NOMO-1 (cell line): ENCODE results near the gene HYI.

Experiments
- DNase-seq, 2 experiments: peaks; one replicate each; lab custom pipeline; 2025; ENCODE audit not compliant: unreplicated experiment in 2 of 2; lab: John Stamatoyannopoulos, UW

Gene HYI

DNA sequence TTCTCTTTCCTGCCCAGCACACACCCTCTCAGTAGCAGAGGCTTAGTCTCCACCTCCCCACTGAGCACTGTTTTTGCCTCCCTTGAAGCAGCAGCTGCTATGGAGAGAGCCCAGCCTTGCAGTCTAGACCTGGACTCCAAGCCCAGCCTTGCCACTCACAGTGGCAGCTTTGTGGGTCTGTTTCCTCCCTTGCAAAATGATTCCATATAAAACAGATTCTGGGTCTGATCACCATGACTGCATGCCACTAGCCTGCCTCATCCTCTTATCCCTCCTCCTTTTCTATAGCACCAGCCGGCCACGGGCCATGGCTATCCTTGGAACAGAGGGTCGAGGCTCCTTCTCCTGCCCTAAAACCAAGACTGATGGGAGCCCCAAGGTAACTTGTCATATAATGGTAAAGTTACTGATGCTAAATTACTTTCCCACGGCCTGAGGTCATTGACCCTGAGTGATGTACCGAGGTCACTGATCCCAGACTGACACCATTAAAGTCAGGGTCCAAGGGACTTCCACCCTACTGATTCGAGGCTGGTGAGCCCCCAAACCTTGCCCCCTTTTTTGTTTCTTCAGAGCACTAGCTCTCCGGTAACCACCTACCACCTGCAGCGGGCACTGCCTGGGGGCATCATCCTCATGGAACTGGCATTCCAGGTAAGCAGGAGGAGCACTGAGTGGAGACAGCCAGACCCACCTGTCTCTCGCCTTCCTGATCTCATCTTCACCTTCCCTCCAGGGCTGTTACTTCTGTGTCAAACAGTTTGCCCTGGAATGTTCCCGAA, 7.9 kb downstream of the HYI start:
- no peak for DNase-seq

DNA sequence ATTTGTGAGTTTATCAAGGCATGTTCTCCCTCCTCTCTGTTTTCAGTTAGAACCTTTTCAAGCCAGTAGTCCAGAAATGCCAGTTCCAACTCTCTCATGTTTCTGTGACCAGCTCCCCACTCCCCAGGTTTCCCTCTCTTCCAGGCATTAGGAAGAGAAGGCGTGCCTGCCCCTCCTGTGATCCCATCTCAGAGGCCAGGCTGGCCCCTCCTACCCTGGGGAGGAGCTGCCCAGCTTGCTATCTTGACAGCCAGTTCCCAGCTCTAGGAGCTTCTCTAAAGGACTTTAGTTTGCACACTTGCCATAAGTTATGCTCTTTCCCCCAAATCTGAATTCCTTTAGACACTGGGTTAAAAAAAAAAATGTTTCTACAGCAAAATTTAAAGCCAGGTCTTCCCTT, 8.9 kb downstream of the HYI start:
- DNase-seq, result no peak

DNA sequence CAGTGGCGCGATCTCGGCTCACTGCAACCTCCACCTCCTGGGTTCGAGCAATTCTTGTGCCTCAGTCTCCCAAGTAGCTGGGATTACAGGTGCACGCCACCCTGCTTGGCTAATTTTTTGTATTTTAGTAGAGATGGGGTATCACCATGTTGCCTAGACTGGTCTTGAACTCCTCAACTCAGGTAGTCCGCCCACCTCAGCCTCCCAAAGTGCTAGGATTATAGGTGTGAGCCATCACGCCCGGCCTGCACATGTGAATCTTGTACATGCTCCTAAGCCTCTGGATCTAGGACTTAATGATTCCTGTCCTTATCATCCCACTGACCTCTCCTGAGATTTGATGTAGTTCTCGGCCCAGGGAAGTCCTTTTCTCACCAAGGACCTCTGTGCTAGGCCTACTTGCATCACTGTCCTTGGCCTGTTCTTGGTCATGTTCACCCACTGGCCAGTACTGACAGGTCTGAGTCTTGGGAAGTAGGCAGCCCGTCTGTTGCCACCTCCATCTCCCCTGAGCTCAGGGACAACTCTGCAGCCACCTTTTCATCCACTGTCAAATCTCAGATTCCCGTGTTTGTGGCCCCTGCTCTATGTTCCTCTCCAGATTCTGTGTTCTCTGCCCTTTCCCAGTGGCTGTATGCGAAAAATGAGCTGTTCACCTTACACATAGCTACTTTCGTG, 9.4 kb downstream of the HYI start:
- DNase-seq, result no peak

DNA sequence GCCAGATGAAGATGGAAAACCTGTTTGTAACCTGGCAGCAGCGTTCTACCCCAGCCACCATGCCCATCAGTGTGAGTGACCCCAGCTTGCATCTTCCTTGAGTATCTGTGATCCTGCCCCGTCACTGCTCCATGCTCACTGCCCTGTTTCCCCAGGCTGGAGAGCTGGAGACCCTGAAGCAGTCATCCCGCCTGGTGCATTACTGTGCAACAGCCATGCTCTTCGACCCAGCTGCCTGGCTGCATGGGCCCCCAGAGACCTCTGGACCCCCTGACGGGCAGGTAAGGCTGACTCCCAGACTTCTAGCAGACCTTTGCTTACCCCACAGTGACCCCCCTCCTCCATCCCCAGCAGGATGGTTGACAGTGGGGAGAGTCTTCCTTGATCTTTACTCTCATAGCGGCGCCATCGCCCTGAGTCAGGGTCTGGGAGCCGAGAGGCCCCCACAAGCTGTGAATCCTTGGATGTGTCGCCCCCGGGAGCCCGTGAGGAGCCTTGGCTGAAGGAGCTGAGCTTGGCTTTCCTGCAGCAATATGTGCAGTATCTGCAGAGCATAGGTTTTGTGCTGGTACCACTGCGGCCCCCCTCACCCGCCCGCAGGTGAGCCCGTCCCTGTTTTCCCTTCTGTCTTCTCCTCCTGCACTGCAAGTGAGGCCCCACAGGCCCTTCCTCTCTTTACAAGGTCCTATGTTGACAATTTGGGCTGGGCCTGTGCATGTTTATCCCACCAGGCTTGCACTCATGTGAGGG, 10.4 kb downstream of the HYI start:
- no peak for DNase-seq

DNA sequence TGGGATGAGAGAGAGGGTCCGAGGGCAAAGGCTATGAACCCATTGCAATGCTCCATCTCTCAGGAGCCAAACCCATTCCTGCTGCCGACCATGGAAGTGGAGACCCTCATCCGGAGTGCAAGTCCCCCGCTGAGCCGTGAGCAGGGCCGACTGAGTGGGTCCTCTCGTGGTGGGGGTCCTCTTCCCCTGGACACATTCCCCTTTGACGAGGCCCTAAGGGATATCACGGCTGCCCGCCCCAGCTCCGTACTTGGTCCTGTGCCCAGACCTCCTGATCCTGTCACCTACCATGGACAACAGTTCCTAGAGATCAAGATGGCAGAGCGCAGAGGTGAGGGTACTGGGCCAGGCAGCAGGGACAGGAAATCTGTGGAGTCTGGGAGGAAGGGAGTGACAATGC, 11.0 kb downstream of the HYI start:
- DNase-seq, result no peak

DNA sequence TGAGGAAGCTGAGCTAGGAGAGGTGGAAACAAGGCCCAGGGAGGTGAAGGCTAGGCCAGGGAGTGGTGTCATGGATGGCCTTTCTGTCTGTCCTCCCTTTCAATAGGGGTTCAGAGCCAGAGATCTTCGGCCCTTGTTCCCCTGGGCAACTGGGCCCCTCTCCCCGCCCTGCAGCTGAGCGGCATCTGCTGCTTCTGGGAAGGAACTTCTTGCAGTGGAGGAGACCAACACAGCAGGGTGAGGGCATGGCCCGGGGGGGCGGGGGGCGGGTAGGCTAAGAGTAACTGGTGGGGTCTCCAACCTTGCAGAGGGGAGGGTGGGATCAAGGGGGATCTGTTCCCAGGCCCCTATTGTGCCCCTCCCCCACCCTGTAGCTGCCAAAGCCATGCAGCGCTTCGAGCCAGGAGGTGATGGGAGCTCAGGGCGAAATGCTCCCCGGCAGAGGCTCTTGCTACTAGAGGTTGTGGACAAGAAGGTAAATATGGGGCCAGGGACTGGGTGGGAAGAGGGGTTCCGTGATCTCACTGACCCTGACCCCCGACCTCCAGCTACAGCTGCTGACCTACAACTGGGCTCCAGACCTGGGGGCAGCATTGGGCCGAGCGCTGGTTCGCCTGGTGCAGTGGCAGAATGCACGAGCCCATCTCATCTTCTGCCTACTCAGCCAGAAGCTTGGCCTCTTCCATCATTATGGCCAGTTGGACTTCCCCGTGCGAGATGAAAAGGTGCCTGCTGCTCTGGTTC, 11.7 kb downstream of the HYI start:
- DNase-seq, result no peak

DNA sequence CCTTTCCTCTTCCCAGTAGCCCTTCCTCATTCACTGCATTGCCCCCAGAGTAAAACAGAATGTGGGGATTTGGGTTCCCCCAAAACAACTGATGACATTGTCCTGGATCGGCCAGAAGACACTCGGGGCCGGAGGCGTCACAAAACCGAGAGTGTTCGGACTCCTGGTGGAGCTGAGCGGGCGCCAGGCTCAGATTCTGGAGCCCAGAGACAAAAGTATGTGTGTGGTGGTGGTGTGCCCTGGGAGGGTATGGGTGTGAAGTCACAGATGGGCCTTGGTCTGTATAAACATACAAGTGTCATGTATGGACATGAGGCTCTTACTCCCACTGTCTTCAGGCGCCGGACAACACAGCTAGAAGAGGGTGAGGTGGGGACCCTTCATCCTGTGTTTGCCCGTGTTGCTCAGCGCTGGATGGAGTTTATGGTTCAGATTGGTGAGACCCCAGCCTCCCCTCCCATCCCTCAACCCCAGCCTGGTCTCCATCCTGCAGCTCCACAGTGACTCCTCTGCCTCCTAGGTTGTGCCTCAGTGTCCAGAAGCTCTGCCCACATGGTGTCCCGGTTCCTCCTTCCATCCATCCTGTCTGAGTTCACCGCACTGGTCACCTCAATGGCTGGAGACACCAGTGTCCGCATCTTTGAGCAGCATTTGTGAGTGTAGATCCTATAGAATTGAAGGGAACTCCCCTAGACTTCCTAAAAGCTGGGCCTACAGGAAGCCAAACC, 12.4 kb downstream of the HYI start:
- no peak for DNase-seq

DNA sequence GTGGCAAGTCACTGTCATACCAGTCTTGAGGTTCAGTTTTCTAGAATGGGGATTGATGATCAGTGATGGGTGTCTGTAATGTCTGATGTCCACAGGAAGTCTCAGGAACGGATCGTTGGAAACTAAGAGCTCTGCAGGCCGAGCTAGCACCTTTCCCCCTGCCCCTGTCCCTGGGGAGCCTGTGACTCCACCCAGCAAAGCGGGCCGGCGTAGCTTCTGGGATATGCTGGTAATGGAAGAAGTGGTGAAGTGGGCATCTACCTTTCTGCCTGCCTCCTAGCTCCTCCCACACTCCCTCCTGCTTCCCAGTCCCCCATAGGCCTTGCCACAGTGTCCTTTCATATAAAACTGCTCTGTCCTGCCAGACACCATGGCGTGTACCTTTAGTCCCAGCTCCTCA, 13.4 kb downstream of the HYI start:
- no peak for DNase-seq

DNA sequence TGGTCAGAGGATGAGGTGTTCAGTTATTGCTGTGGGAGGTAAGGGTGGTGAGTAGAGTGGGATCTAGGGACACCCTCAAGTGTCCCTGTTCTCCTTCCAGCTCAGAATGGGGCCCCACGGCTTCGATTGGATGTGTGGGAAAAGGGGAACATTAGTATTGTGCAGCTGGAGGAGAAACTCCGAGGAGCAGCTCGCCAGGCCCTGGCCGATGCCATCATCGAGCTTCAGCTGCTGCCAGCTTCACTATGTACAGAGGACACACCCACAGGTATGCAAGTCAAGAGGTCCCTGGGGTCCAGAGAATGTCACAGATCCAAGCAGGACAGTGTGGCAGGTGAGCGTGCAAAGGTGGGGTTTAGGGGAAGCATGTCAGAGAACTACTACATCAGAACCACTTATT, 13.9 kb downstream of the HYI start:
- DNase-seq, result no peak

DNA sequence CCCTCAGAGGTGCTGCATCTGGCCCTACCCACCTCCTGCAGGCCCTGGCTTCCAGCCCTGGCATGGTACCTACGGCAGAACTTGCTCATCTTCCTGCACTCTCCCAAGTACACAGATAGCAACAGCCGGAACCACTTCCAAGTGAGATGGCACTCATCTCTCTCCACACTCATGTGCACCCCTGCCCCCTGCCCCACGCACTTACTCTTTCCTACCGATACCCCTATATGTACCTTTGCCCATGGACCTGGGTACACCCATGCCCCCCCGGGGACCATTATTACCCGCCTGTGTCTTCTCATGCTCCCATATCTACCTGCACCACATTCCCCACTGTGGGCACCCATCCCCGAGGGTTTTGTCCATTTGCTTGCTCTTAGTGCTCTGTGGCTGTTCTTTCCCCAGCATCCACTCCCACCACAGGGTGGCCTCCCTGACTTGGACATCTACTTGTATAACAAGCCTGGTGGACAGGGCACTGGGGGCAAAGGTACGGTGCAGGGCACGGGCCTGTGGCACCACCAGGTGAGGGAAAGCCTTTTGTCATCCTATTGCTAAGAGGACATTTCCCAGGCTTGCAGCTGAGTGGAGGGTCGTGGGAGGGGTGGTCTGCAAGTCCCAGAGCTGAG, 14.7 kb downstream of the HYI start:
- DNase-seq, result no peak

DNA sequence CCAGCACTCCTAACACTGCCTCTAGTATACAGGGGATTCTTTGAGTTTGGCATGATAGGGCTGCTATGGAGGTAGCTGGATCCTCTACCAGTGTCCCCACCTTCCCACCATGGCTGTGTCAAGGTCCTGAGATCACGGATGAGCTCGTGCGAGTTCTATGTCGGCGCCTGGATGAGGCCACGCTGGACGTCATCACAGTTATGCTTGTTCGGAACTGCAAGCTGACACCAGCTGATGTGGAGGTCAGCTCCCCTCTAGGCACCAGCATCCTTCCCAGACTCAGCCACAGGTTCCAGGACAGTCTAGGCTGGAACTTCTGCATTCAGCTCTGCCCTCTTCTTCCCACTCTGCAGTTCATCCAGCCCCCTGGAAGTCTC, 15.2 kb downstream of the HYI start:
- DNase-seq, result no peak

DNA sequence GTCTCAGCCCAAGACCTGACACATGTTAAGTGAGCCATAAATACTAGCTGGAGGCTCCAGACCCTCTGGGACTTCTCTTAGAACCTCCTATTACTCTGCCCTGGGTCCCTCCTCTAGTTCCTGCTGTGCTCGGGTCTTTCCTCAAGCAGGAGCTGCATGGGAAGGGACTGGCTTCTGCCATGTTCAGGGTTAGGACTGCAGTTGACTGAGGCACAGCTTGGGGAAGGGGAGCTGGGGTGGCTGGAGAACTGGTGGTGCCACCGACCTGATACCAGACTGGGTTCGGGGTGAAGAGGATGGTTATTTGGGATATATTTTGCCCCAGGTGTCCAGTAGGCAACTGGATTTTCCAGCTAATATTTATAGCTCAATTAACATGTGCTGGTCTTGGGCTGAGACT, 15.7 kb downstream of the HYI start:
- no peak for DNase-seq

DNA sequence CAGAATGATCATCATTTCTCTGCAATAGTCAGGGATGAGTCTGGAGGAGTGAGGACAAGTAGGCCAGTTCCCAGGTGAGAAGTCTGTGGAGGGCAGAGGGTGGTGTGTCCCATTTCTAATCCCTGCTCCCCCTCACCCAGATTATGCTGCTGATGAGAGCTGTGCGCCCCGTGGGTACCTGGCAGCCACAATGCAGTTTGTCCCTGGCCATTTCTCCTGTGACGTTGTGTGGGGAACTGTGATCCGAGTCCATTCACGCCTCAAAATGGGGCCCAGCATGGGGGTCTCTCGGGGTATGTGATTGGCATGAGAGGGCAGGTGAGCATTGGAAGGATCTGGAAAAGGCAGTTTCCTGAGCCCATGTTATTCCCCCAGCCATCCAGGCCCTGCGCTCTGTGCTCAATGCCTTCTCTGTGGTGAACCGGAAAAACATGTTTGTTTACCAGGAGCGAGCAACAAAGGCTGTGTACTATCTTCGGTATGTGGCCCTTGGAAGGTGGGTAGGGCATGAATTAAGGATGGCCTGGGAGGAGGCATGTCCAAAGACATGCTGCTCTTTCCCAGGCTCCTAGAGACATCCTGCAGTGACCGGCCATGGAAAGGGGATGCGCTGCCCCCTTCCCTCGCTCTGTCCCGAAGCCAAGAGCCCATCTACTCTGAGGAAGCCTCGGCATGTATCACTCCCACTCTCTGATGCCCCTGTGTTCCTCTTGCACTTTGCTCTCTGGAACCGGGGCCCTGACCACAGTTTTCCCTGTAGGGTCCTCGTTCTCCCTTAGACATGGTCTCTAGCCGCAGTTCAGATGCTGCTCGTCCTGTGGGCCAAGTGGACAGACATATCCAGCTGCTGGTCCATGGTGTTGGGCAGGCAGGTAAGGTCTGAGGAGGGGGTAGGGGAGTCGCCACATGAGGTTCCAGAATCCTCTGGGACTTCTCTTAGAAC, 16.4 kb downstream of the HYI start:
- DNase-seq, result no peak

DNA sequence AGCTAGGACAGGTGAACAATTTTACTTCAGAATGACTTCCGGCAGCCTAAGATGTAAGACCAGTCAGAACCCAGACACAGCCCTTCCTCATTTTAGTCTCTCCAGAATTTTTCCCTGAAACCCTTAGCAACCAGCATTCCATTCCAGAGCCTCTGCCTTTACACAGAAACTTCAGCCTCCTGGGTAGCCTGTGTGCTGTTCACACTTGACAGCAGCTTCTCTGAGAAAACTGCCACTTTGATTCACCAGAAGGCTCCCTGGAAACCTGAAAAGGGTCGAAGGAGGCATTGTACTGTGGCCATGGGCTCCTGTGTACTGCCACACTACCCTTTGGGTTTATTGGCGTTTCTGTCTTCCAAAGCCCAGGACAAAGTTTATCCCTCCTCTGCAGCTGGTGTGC, 17.4 kb downstream of the HYI start:
- DNase-seq, result no peak

DNA sequence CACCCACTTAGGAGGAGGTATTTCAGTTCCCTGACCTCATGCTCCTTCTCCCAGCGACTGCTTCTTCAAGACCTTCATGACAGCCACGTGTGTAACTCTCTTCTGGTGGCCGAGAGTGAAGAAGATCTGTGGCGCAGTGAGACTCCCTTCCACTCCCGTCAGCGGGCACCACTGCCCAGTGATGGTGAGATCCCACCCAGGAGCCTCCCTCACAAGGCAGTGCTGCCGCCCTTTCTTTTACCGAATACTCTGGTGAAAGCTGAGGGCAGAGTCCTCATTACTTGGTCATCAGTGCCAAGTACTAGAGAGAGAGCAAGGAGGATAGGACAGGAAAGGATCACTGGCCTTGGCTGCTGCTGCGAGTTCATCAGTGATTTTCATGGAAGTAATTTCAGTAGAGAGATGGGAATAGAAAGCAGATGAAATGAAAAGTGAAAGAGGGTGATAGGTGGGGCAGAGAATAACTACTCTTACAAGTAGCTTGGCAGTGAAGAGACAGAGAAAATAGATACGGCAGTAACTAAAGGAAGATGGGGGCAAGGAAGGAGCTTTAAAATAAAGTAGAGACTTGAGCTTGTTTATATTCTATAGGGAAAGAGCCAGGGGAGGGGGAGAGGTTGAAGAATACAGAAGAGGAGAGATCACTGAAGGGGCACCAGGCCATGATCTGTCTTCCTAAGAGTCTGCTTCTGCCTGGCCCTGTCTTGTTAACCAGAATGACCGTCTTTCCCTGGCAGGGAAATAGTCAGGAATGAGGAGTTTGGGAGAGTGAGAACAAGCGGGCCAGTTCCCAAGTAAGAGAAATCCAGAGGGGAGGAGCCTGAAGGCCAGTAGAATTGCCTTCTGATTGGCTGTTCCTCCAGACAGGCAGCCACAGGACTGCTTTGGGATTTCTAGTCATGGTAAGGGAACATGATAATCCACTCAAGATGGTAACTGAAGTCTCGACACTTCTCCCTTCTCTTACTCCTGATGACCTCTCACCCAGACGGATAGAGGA, 18.3 kb downstream of the HYI start:
- no peak for DNase-seq

DNA sequence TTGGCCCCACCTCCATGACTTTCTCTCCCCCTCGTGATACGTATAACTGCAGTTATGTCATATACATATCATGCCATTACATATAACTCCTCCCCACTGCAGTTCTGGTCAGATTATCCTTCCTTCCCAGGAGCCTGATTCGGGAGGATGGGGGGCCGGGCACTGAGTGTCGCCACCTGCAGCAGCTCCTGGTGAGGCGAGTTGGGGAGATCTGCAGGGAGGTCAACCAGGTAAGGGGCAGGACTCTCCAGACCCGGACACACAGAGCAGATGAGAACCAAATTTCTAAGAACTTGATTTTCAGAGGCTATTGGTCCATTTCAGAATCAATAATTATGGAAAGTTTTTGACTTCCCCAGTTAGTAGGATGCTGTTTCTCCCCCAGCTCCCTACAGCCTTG, 19.5 kb downstream of the HYI start:
- no peak for DNase-seq

DNA sequence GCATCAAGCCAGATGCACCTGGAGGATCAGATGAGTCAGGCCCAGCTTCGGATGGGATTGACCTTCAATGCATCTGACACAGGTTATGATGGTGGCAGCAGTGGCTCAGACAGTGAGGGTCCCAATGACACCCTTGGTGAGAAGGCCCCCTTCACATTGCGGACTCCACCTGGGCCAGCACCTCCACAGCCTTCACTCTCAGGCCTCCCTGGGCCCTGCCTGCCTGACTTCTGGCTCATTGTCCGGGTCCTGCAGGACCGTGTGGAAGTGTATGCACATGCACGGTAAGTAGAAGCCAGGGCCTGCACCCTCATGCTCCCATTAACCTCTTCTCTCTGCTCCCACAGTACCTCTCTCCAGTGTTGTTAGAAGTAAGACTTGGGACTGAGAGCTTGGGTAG, 20.8 kb downstream of the HYI start:
- DNase-seq, result no peak
